ENCODE data around the gene B4GAT1.

B4GAT1 gene

DNA sequence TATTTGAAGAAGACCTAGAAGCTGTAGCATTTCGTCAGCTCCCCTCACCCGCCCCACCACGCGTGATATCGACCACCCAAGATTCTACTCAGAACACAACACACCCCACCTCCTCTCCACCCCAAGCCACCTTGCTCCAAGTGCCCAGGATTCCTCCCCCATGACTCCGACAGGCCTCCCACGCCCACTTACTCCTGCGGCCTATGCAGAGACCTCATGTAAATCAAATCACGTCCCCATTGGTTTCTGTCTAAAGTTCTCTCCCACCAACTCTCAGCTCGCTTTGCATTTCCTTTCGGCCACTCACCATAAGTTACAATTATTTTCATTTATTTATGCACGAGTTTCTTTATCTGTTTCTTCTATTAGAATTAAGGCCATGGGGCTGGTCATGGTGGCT, 44.8 kb downstream of the B4GAT1 start:
- DNase-seq (ENCODE audit: low spot score), result no peak

DNA sequence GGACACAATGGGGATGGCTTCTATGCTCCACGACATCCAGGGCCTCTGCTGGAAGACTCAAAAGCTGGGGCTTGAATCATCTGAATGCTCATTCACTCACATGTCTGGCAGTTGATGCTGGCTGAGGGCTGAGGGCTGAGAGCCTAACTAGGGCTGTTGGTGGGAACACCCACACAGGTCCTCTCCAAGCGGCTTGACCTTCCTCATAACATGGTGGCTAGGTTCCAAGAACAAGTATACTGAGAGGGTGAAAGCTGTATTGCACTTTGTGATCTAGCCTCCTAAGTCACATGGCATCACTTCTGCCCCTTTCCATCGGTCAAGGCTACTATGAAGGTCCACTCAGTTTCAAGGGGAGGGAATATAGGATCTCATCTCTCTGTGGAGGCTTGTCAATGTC, 48.2 kb downstream of the B4GAT1 start:
- DNase-seq (ENCODE audit: low spot score), result no peak

DNA sequence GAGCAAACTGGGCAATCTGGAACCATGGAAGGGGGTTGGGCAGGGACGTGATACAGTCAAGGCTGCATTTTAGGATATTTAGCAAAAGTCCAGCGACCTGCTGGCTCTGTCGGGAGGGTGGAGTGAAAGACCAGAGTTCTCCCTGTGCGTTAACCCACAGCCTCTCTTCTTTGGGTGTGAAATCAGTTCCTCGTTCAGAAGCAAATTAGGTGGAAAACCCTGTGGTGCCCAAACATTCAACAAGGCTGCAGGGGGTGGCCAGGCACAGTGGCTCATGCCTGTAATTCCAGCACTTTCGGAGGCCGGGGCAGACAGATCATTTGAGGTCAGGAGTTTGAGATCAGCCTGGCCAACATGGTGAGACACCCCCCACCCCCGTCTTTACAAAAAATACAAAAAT, 49.8 kb downstream of the B4GAT1 start:
- DNase-seq (ENCODE audit: low spot score), result no peak

Data from HuH-7.5 (cell line).